ENCODE results near the gene RABGAP1L. TPM values are rescaled to one million over a fixed set of nuclear protein-coding genes. Genes with fewer than 3 reads are reported as not detected.

RABGAP1L gene
- total RNA-seq, 4 donors from 2014 or later, result 48.2 to 102 (median 59.1) TPM

DNA sequence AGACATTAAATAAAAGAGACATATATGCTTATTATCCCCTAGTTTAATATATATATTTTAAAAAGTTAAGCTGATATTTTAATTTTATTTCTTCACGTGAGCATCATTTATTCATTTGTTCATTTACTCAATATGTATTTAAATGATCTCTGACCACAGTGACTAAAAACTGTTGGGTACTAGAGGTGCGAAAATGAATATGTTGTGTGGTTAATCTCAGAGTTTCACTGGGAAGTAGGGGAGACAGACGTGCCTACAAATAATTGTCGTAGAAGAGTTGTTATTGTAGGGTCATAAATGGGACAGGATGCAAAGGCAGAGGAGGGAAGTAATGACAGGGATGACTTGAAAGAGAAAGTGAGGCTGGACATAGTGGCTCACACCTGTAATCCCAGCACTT is 627.4 kb downstream of the RABGAP1L start:
- Histone ChIP-seq H3K4me3 (no peak overlapping the region), H3K27ac (no peak overlapping the region), H3K9me3 (no peaks in the 10 kb centered on the region), H3K27me3 (no peaks in the 10 kb centered on the region), H3K4me1 (no peaks in the 10 kb centered on the region), H3K36me3 (no peaks in the 10 kb centered on the region)
- no peak for DNase-seq (ENCODE audit: low spot score in 2 of 2)
- WGBS, result 89% methylated on average over 4 of the region's 4 CpGs
- no peak for TF ChIP-seq POLR2AphosphoS5 (IDR thresholded peaks at IDR 0.05)
- no peak for TF ChIP-seq POLR2A (IDR thresholded peaks at IDR 0.05)
- TF ChIP-seq EP300 (IDR thresholded peaks at IDR 0.05), result no peak
- TF ChIP-seq, protein P1, sequence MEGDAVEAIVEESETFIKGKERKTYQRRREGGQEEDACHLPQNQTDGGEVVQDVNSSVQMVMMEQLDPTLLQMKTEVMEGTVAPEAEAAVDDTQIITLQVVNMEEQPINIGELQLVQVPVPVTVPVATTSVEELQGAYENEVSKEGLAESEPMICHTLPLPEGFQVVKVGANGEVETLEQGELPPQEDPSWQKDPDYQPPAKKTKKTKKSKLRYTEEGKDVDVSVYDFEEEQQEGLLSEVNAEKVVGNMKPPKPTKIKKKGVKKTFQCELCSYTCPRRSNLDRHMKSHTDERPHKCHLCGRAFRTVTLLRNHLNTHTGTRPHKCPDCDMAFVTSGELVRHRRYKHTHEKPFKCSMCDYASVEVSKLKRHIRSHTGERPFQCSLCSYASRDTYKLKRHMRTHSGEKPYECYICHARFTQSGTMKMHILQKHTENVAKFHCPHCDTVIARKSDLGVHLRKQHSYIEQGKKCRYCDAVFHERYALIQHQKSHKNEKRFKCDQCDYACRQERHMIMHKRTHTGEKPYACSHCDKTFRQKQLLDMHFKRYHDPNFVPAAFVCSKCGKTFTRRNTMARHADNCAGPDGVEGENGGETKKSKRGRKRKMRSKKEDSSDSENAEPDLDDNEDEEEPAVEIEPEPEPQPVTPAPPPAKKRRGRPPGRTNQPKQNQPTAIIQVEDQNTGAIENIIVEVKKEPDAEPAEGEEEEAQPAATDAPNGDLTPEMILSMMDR (IDR thresholded peaks at IDR 0.05), result no peak

GRCh38 chr1:174788981-174789380 is 629.7 kb downstream of the RABGAP1L start:
- Histone ChIP-seq H3K4me1 (no peaks in the 10 kb centered on the region), H3K4me3 (no peak overlapping the region), H3K9me3 (no peaks in the 10 kb centered on the region), H3K27ac (no peak overlapping the region), H3K27me3 (no peaks in the 10 kb centered on the region), H3K36me3 (no peaks in the 10 kb centered on the region)
- DNase-seq (ENCODE audit: low spot score in 2 of 2), result no peak
- WGBS, result 87% methylated on average over 1 of the region's 1 CpG
- TF ChIP-seq EP300 (IDR thresholded peaks at IDR 0.05), result no peak
- TF ChIP-seq, protein P1 (IDR thresholded peaks at IDR 0.05), result no peak
- TF ChIP-seq POLR2AphosphoS5 (IDR thresholded peaks at IDR 0.05), result no peak
- no peak for TF ChIP-seq POLR2A (IDR thresholded peaks at IDR 0.05)

GRCh38 chr1:174789399-174789798 is 630.1 kb downstream of the RABGAP1L start:
- Histone ChIP-seq H3K4me3 (no peak overlapping the region), H3K4me1 (no peaks in the 10 kb centered on the region), H3K36me3 (no peaks in the 10 kb centered on the region), H3K27ac (no peak overlapping the region), H3K27me3 (no peaks in the 10 kb centered on the region), H3K9me3 (no peaks in the 10 kb centered on the region)
- TF ChIP-seq POLR2A (IDR thresholded peaks at IDR 0.05) (no peak), EP300 (IDR thresholded peaks at IDR 0.05) (no peak), POLR2AphosphoS5 (IDR thresholded peaks at IDR 0.05) (no peak)
- TF ChIP-seq, protein P1 (IDR thresholded peaks at IDR 0.05), result no peak
- no peak for DNase-seq (ENCODE audit: low spot score in 2 of 2)
- WGBS, result 85% methylated on average over 1 of the region's 1 CpG

- WGBS, result 50% methylated on average over 2 of the region's 2 CpGs
- H3K27ac ChIP-seq, result no peak overlapping the region
- H3K27me3 ChIP-seq, result no peaks in the 10 kb centered on the region
- no peaks in the 10 kb centered on the region for H3K4me1 ChIP-seq
- H3K4me3 ChIP-seq, result no peak overlapping the region
- no peak for DNase-seq (ENCODE audit: low spot score in 2 of 2)
- TF ChIP-seq EP300 (IDR thresholded peaks at IDR 0.05), result no peak
- TF ChIP-seq, protein P1 (IDR thresholded peaks at IDR 0.05), result no peak
- TF ChIP-seq POLR2A (IDR thresholded peaks at IDR 0.05), result no peak
- no peak for TF ChIP-seq POLR2AphosphoS5 (IDR thresholded peaks at IDR 0.05)
- H3K36me3 ChIP-seq, result no peaks in the 10 kb centered on the region
- no peaks in the 10 kb centered on the region for H3K9me3 ChIP-seq
Measured at GRCh38 chr1:174791863-174792262, 632.5 kb downstream of the RABGAP1L start.

DNA sequence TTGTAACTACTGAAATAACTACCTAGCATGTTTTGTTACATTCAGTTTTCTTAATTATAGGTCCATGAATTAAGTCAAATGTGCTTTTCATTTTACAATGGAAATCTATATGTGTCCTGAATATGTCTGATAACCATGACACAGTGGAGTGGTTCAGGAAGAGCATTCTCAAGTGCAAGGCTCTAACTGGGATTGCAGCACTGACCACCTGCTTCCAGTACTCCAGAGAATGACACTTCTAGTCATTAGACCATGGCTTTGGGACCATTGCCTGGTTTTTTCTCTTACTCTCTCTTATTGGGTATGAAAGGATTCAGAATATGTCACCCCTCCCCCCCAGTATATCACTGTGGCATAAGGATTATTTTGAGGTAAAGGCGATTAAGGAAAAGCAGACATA is 635.5 kb downstream of the RABGAP1L start:
- no peaks in the 10 kb centered on the region for H3K9me3 ChIP-seq
- no peak overlapping the region for H3K4me3 ChIP-seq
- no peaks in the 10 kb centered on the region for H3K27me3 ChIP-seq
- H3K4me1 ChIP-seq, result peaks cover 9% of the 10 kb centered on the region
- H3K27ac ChIP-seq, result no peak overlapping the region
- no peaks in the 10 kb centered on the region for H3K36me3 ChIP-seq
- no peak for DNase-seq (ENCODE audit: low spot score in 2 of 2)
- TF ChIP-seq POLR2A (IDR thresholded peaks at IDR 0.05) (no peak), POLR2AphosphoS5 (IDR thresholded peaks at IDR 0.05) (no peak), EP300 (IDR thresholded peaks at IDR 0.05) (no peak)
- TF ChIP-seq, protein P1 (IDR thresholded peaks at IDR 0.05), result no peak
- WGBS, result 88% methylated on average over 1 of the region's 1 CpG
